HPDE6-E6E7 (cell line): ENCODE measurements around the gene PPP2R5C.
A peak's percentile ranks its signal among the peaks of the same experiment; 100 is the strongest.

Experiments
- DNase-seq: peaks from one replicate; pipeline ENCODE4 v3.0.0; 2011; ENCODE audit warnings: missing footprints; ENCODE audit errors: extremely low spot score

The PPP2R5C gene

GRCh38 chr14:101814934-101815333 lies 53.4 kb downstream of the PPP2R5C start:
- no peak for DNase-seq

DNA sequence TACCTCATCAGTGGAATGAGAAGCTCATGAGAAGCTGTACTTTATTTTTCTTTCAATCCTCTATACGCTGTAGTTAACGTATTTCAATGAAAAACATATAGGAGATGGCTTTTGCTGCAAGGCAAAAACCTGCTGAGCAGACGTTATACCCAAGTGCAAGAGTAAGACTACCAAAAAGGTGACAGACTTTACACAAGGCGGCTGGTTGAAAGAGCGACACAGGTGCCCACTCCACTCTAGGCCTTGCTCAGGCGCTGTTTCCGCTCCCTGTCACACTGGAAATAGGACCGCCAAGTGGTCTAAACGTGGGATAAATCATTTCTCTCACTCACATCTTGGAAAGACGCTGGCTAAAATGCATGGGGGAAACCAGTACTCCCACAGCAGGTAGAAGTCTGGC lies 54.5 kb downstream of the PPP2R5C start:
- DNase-seq = no peak

GRCh38 chr14:101817501-101818001 lies 56.0 kb downstream of the PPP2R5C start:
- no peak for DNase-seq

DNA sequence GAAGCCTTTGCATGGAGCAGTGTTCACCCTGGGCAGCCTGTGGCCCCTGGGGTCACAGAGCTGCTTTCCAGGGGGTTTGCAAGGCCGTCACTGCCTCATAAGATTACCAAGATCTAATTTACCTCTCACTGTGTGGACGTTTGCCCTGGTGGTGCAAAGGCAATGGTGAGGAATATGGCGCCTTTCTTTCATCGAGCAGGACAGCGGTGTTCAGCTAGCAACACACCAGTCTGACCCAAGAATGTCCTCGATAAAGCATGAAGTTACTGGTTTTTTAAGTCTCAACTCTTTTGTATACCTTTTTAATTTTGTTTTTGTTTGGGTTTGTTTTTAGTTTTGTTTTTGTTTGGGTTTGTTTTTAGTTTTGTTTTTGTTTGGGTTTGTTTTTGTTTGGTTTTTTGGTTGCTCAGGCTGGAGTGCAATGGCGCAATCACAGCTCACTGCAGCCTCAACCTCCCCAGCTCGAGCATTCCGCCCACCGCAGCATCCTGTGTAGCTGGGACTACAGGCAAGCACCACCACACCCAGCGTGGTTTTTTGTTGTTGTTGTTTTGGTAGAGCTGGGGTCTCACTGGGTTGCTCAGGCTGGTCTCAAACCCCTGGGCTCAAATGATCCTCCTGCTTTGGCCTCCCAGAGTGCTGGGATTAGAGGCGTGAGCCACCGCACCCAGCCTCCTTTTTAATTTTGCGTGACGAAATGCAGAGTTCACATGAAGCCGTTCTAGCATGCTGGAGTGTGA lies 57.9 kb downstream of the PPP2R5C start:
- no peak for DNase-seq

DNA sequence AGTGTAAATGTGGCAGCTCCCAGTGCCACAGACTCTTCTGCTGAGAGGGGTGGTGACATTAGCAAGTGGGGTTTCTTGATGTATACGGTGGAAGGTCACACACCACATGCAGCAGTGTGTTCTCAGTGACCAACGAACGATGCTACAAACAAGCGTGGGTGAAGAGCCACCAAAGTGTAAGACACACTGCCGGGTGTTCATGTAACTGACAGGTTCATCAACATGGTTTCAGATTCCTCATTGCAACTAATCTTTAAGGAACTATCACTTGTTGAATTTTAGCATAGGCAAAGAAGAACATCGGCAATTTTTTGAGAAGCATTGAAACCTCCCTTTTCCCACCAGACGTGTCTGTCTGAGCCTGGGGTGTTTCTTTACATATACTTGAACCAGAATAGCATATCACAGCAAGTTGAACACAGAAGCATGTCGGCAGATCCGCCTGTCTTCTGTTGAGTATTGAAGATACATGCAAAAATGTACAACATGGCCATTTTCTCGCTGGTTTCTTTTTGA lies 58.8 kb downstream of the PPP2R5C start:
- no peak for DNase-seq

DNA sequence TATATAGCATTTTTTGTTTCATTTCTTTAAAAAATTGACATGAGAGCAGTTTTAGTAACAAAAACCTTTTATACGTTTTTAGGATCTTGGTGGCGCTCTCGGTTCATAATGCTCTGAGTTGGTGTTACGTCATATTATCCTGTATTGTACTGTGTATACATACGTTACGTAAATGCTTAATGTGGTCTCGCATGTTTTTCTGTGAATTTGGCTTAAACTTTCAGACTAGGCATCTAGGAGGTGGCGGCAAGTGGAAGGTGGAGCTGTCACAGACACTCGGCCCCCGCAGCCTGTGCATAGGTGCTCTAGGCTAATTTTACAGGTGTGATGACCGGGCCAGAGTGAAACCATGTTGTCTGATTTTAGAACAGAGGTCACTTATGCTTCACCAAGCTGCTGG lies 60.0 kb downstream of the PPP2R5C start:
- no peak for DNase-seq

DNA sequence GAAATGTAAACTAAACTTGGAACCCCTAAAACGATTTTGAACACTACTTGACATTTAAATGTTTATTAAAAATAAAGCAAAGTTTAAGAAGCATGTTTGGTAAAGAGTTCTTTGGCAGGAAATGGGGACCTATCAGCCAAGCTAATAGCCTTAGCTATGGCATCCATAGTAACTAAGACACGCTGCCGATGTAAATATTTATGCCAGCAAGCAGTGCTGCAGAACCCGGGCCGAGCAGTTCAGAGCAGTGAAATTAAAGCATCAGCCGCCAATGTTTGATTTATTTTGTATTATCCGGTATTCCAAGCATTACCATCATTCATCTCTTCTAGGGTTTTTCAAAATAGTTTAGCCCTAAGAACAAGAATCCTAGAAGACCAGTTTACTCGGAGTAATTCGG lies 61.6 kb downstream of the PPP2R5C start:
- DNase-seq = no peak

GRCh38 chr14:101823511-101824120 lies 62.1 kb downstream of the PPP2R5C start:
- DNase-seq = no peak

- DNase-seq = peak; percentile 25
Measured at GRCh38 chr14:101824339-101824727, 62.8 kb downstream of the PPP2R5C start.

DNA sequence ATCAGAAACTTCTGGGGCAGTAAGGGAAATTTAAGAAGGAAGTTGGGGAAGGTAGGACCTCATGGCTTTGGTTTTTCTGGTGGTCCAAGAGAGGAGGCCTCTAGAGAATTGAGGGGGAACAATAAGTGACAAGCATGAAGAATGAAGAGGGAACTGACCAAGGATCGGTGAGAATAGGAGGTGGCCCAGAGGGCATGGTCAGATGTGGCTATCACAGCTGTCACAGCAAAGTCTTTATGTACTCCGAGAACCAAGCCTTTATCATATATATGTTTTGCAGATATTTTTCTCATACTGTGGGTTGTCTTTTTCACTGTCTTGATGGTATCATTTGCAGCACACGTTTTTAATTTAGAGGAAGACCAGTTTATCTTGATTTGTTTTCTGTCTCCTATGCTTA lies 64.3 kb downstream of the PPP2R5C start:
- no peak for DNase-seq

DNA sequence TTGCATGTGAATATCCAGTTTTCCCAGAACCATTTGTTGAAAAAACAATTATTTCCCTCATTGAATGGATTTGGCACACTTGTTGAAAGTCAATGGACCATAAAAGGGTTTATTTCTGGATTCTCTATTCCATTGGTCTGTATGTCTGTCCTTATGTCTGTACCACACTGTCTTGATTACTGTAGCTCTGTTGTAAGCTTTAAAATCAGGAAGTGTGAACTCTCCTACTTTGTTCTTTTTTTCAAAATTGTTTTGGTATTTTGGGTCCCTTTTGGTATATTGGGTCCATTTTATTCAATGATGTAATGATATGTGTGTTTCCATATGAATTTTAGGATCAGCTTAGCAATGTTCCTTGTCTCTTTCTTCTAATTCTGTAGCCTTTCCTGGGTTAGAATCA lies 64.8 kb downstream of the PPP2R5C start:
- DNase-seq = no peak

DNA sequence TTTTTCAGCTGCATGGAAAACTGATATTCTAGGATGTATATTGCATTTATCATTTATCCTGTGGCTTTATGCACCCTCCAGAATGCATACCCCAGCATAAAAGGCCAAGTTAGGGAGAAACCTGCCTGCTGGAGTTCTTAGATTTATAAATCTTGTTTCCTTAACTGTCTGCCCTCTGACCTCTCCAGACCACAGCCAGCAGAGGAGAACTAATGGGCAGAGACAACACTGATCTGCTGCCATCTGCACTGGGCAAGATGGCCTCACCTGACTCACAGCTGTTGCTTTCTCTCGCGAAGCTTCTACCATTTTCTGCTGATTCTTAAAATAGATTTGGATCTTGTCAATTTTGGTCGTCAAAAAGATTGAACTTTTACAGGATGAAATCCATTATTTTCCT lies 65.8 kb downstream of the PPP2R5C start:
- no peak for DNase-seq

GRCh38 chr14:101828046-101828445 lies 66.5 kb downstream of the PPP2R5C start:
- no peak for DNase-seq

- DNase-seq = no peak
Measured at GRCh38 chr14:101830271-101830670, 68.8 kb downstream of the PPP2R5C start.

DNA sequence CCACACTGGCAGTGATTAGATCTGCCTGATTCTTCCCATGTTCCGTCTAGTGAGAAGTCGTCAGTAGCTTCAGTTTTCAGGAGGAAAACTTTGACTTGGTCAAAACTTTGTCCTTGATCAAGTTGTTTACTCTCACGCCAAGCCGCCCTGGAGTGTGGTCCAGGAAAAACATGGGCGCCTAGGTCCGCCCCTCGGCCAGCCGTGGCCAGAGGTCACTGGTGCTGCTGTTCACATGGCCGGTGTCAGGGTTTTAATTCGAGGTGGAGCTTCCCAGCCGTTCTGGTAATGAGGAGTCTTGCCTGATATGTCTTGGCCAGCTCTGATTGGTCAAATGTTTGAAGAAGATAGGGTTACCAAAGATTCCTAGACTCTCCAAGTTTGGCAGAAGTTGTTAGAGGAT lies 71.5 kb downstream of the PPP2R5C start:
- DNase-seq = no peak

DNA sequence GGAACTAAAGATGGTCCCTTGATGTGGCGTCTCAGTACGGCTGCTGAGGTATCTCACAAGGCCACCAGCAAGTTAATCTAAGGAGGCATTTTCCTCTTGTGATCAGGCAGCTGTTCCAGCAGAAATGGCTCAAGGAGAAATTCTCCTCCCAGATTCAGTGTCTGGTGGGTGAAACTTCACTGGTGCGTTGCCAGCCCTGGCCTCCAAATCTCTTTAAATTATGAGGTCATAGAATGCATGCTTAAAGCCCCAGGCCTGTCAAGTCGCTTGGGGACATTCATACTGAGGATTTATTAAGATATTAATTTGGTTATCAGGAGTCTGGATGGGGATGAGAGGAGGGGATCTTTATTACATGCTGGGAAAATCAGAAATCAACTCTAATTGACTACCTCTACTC lies 72.9 kb downstream of the PPP2R5C start:
- DNase-seq = no peak

GRCh38 chr14:101834800-101835547 lies 73.5 kb downstream of the PPP2R5C start:
- peak; percentile 9 for DNase-seq

DNA sequence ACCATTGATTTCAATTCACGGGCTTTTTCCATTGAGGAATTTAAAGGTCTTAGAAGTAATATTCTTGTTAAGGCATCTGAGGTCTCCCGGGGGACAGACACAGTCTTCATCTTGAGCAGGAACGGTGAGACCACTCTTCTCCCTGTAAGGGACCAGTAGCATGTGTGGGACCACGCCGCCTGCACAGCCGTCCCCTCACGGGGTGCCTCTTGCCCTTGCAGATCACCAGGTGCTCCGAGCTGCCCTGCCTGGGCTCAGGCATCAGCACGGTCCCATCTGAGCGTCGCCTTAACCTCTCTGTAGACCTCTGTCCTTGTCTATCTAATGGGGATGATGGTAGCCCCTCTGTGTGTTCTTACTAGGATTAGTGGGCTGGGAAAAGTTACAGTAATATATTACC lies 74.1 kb downstream of the PPP2R5C start:
- no peak for DNase-seq

- no peak for DNase-seq
Measured at GRCh38 chr14:101836135-101836534, 74.6 kb downstream of the PPP2R5C start.

DNA sequence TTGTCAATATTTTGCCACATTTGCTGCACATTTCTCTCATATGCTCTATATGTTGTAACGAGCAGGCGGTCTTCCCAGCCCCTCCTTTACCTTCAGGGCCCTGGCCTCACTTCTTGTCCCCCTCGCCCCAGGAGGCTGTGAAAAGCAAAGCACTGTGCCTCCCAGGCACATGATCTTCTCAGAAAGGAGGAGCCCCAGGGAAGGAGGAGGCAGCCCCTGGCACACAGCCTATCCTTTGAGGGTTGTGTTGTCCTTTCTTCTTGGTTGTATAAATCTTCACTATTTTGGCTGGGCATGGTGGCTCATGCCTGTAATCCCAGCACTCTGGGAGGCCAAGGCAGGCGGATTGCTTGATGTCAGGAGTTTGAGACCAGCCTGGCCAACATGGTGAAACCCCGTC lies 77.0 kb downstream of the PPP2R5C start:
- DNase-seq = no peak

GRCh38 chr14:101839236-101839635 lies 77.7 kb downstream of the PPP2R5C start:
- no peak for DNase-seq

- DNase-seq = no peak
Measured at GRCh38 chr14:101839661-101840060, 78.2 kb downstream of the PPP2R5C start.
